PC-9 (cell line): Measurements from ENCODE around the gene PTCHD4. TPM values are rescaled to one million over a fixed set of nuclear protein-coding genes. Genes with fewer than 3 reads are reported as not detected.
A peak's percentile ranks its signal among the peaks of the same experiment; 100 is the strongest.

Experiments used
- BruUV-seq: library from RNA; stranded (reverse); fragments of 400-500 nt; replicated peaks from 2 replicates; lab custom pipeline; 2021; lab: Mats Ljungman, UMichigan
- CTCF ChIA-PET: fragments of 300-600 bp; sonication (Branson Sonifier 250); formaldehyde crosslinking; loops from one replicate; lab custom pipeline; 2022; ENCODE audit warnings: antibody characterized with exemption; lab: Charles Lee
- POLR2A ChIA-PET: fragments of 300-600 bp; sonication (Branson Sonifier 250); formaldehyde crosslinking; loops from one replicate; lab custom pipeline; 2022; ENCODE audit warnings: antibody characterized with exemption; ENCODE audit not compliant: unreplicated experiment; lab: Charles Lee
- DNase-seq, 2 experiments: peaks; one replicate each; pipeline versions ENCODE4 v3.0.0 to v3.0.0-alpha.2; 2015 to 2022; ENCODE audit warnings: mixed read lengths in 1 of 2
- H2AFZ ChIP-seq: fragments of 200-600 bp; sonication (generic); 2 replicates; pipeline ENCODE4 v1.8.1; 2017; ENCODE audit warnings: antibody characterized with exemption
- H3F3A ChIP-seq: fragments of 200-600 bp; sonication (generic); 2 replicates; pipeline ENCODE4 v1.8.1; 2017; ENCODE audit warnings: antibody characterized with exemption, mild to moderate bottlenecking, low read depth; ENCODE audit not compliant: insufficient read depth
- H3K27ac ChIP-seq: fragments of 200-600 bp; sonication (generic); 2 replicates; pipeline ENCODE4 v1.6.1; 2016; ENCODE audit warnings: mixed run types
- H3K27me3 ChIP-seq: fragments of 200-600 bp; sonication (generic); 2 replicates; pipeline ENCODE4 v1.6.1; 2016; ENCODE audit warnings: low read depth, mixed run types; ENCODE audit not compliant: insufficient read depth
- H3K36me3 ChIP-seq: fragments of 200-600 bp; sonication (generic); 2 replicates; pipeline ENCODE4 v1.6.1; 2016; ENCODE audit warnings: low read depth, mixed run types
- H3K4me1 ChIP-seq: fragments of 200-600 bp; sonication (generic); replicated peaks from 2 replicates; pipeline ENCODE4 v1.6.1; 2016; ENCODE audit warnings: mixed run types; ENCODE audit not compliant: insufficient read depth
- H3K4me2 ChIP-seq: fragments of 200-600 bp; sonication (generic); 2 replicates; pipeline ENCODE4 v1.6.1; 2017; ENCODE audit warnings: mixed run types
- H3K4me3 ChIP-seq: fragments of 200-600 bp; sonication (generic); 2 replicates; pipeline ENCODE4 v1.6.1; 2016; ENCODE audit warnings: mixed run types
- H3K79me2 ChIP-seq: fragments of 200-600 bp; sonication (generic); 2 replicates; pipeline ENCODE4 v1.6.1; 2017; ENCODE audit warnings: low read depth, mixed run types
- H3K9me2 ChIP-seq: fragments of 200-600 bp; sonication (generic); 2 replicates; pipeline ENCODE4 v1.8.1; 2017; ENCODE audit warnings: mild to moderate bottlenecking; ENCODE audit not compliant: insufficient read depth
- H3K9me3 ChIP-seq: fragments of 200-600 bp; sonication (generic); 2 replicates; pipeline ENCODE4 v1.8.1; 2016; ENCODE audit warnings: low read depth; ENCODE audit not compliant: insufficient read depth
- H4K20me1 ChIP-seq: fragments of 200-600 bp; sonication (generic); 2 replicates; pipeline ENCODE4 v1.8.1; 2017; ENCODE audit not compliant: insufficient read depth
- EZH2 ChIP-seq: fragments of 200-600 bp; sonication (generic); IDR thresholded peaks from 2 replicates; pipeline ENCODE4 v1.8.0; 2017; ENCODE audit warnings: antibody characterized with exemption, low read depth
- intact Hi-C: fragments of 100-400 bp; cut with micrococcal nuclease; formaldehyde crosslinking; loops from one replicate; pipeline ENCODE4 v1.10.0; 2022; ENCODE audit not compliant: unreplicated experiment
- total RNA-seq: library from RNA; stranded (reverse); gene quantifications from 2 replicates; pipeline ENCODE4 v1.2.3, GENCODE V29; 2021
- TF ChIP-seq, protein P1 (sequence below): fragments of 200-600 bp; sonication (generic); conservative IDR thresholded peaks from 2 replicates; pipeline ENCODE4 v1.6.1; 2017; ENCODE audit warnings: mixed run types, antibody characterized with exemption, mild to moderate bottlenecking, moderate library complexity

Gene PTCHD4
- total RNA-seq, 1 experiment from 2014 or later: 0.15 TPM

- H2AFZ ChIP-seq: no peak overlapping the region
- no peaks in the 10 kb centered on the region for H3K27me3 ChIP-seq
- 0 out of 2 replicates have a peak overlapping the region, but pooled peaks have one; percentile 3 for H3K4me2 ChIP-seq
- BruUV-seq: no TSS peak
- POLR2A ChIA-PET: no interaction called here
- H3K9me3 ChIP-seq: peaks cover 10% of the 10 kb centered on the region; the same call in 1 of the 2 replicates
- no peaks in the 10 kb centered on the region for H3F3A ChIP-seq
- TF ChIP-seq, protein P1, sequence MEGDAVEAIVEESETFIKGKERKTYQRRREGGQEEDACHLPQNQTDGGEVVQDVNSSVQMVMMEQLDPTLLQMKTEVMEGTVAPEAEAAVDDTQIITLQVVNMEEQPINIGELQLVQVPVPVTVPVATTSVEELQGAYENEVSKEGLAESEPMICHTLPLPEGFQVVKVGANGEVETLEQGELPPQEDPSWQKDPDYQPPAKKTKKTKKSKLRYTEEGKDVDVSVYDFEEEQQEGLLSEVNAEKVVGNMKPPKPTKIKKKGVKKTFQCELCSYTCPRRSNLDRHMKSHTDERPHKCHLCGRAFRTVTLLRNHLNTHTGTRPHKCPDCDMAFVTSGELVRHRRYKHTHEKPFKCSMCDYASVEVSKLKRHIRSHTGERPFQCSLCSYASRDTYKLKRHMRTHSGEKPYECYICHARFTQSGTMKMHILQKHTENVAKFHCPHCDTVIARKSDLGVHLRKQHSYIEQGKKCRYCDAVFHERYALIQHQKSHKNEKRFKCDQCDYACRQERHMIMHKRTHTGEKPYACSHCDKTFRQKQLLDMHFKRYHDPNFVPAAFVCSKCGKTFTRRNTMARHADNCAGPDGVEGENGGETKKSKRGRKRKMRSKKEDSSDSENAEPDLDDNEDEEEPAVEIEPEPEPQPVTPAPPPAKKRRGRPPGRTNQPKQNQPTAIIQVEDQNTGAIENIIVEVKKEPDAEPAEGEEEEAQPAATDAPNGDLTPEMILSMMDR: no peak
- no peak for TF ChIP-seq EZH2
- CTCF ChIA-PET: no interaction called here
- DNase-seq: no peak
- no peaks in the 10 kb centered on the region for H3K9me2 ChIP-seq
- no peak overlapping the region for H3K4me3 ChIP-seq
- intact Hi-C loops: loop anchor here (10.0 kb wide), 1 partner anchor 290 kb away; the partner anchor contains the start of gene OPN5
- H3K36me3 ChIP-seq: no peaks in the 10 kb centered on the region
- no peak overlapping the region for H3K27ac ChIP-seq
- peaks cover 14% of the 10 kb centered on the region for H3K4me1 ChIP-seq
- H4K20me1 ChIP-seq: no peaks in the 10 kb centered on the region
- H3K79me2 ChIP-seq: no peaks in the 10 kb centered on the region
Measured at GRCh38 chr6:48075181-48075580, 35.8 kb downstream of the PTCHD4 start.

- TF ChIP-seq, protein P1: no peak
- TF ChIP-seq EZH2: no peak
- BruUV-seq: no TSS peak
- Histone ChIP-seq H3F3A (no peaks in the 10 kb centered on the region), H3K27me3 (no peaks in the 10 kb centered on the region), H3K9me3 (peaks cover 10% of the 10 kb centered on the region; the same call in 1 of the 2 replicates), H4K20me1 (no peaks in the 10 kb centered on the region), H2AFZ (no peak overlapping the region), H3K27ac (no peak overlapping the region), H3K9me2 (no peaks in the 10 kb centered on the region), H3K36me3 (no peaks in the 10 kb centered on the region), H3K79me2 (no peaks in the 10 kb centered on the region), H3K4me2 (no peak overlapping the region), H3K4me3 (no peak overlapping the region), H3K4me1 (peaks cover 14% of the 10 kb centered on the region)
- CTCF ChIA-PET: no interaction called here
- intact Hi-C loops: loop anchor here (10.0 kb wide), 1 partner anchor 289 kb away; the partner anchor contains the start of gene OPN5
- POLR2A ChIA-PET: no interaction called here
- no peak for DNase-seq
Measured at GRCh38 chr6:48073976-48074767, 36.8 kb downstream of the PTCHD4 start.

DNA sequence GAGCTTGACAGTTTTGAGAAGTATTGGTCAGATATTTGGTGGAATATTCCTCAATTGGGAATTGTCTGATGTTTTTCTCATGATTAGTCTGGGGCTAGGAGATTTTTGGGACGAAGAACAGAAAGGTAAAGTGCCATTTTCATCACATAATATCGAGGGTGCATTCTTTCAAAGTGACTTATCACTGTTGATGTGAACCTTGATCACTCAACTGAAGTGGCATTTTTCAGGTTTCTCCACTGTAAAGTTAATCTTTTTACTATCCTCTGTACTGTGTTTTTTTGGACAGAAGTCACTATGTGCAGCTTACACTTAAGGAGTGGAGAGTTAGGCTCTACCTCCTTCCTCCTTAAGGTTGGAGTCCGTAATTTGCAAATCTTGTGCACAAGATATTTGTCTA lies 39.2 kb downstream of the PTCHD4 start:
- Histone ChIP-seq H4K20me1 (no peaks in the 10 kb centered on the region), H3K4me2 (no peak overlapping the region), H3K4me1 (peaks cover 14% of the 10 kb centered on the region), H3K9me3 (peaks cover 10% of the 10 kb centered on the region; the same call in 1 of the 2 replicates), H3K36me3 (no peaks in the 10 kb centered on the region), H2AFZ (no peak overlapping the region), H3K9me2 (no peaks in the 10 kb centered on the region), H3K4me3 (no peak overlapping the region), H3K27ac (no peak overlapping the region), H3F3A (no peaks in the 10 kb centered on the region), H3K27me3 (no peaks in the 10 kb centered on the region), H3K79me2 (no peaks in the 10 kb centered on the region)
- POLR2A ChIA-PET: no interaction called here
- intact Hi-C loops: loop anchor here (10.0 kb wide), 1 partner anchor 287 kb away; the partner anchor contains the start of gene OPN5
- CTCF ChIA-PET: no interaction called here
- BruUV-seq: no TSS peak
- DNase-seq: no peak
- TF ChIP-seq, protein P1: no peak
- no peak for TF ChIP-seq EZH2
